Measurements from ENCODE around the gene SLC41A3. TPM values are rescaled to one million over a fixed set of nuclear protein-coding genes. Genes with fewer than 3 reads are reported as not detected.

The SLC41A3 gene
- total RNA-seq, 1 experiment from 2014 or later, result 41.3 TPM

- no peak overlapping the region for H3K4me3 Mint-ChIP-seq (ENCODE audit: unreplicated experiment)
- CTCF ChIA-PET, result no interaction called here
- Histone ChIP-seq H3K27me3 (replicated peaks; ENCODE audit: control insufficient read depth, insufficient read depth, low read length) (no peaks in the 10 kb centered on the region), H3K4me1 (no peaks in the 10 kb centered on the region), H3K9me3 (no peaks in the 10 kb centered on the region), H3K36me3 (ENCODE audit: control insufficient read depth, insufficient read depth, low read length) (no peaks in the 10 kb centered on the region), H3K4me3 (ENCODE audit: low read depth, low read length) (no peak overlapping the region)
- H3K9me3 Mint-ChIP-seq (ENCODE audit: unreplicated experiment), result no peaks in the 10 kb centered on the region
- BruUV-seq (replicated peaks), result no TSS peak
- H3K36me3 Mint-ChIP-seq (ENCODE audit: insufficient read depth, unreplicated experiment), result peaks cover 7% of the 10 kb centered on the region
- no peaks in the 10 kb centered on the region for H3K27me3 Mint-ChIP-seq (ENCODE audit: insufficient read depth, unreplicated experiment)
- H3K27ac Mint-ChIP-seq (ENCODE audit: unreplicated experiment), result no peak overlapping the region
- intact Hi-C loops (cut with micrococcal nuclease; ENCODE audit: unreplicated experiment), result no loop called here
- POLR2A ChIA-PET, result interaction anchor here (0.6 kb wide), 1 partner anchor 83 kb away, joined by 3 read pairs; no protein-coding TSS in a partner anchor
- H3K4me1 Mint-ChIP-seq (ENCODE audit: low read depth, unreplicated experiment), result no peaks in the 10 kb centered on the region
- no peak for DNase-seq
- no peak for TF ChIP-seq CTCF (IDR thresholded peaks at IDR 0.05; ENCODE audit: insufficient read depth in 1 of 2, low read depth in 1 of 2, low read length in 1 of 2, severe bottlenecking in 1 of 2, unreplicated experiment in 1 of 2)
These were observed 70.2 kb downstream of the SLC41A3 start for GRCh38 chr3:126013751-126014156.

DNA sequence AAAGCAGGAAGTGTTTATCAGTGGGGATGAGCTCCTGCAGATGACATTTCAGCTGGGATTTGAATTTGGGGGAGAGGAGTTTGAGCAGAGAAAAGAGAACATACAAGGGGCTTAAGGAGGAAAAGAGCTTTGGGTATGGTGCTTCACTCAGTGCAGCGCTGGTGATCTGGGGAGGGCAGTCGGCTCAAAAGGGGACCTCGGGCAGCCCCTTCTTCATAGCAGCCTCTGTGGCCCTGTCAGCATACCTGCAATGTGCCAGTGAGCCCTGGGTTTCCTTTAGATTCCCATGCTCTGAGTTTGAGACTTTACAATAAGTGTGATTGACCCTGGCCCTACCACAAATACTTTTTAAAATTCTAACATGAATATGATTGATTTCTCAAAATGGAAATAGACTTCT lies 74.7 kb downstream of the SLC41A3 start:
- H3K27me3 Mint-ChIP-seq (ENCODE audit: insufficient read depth, unreplicated experiment), result no peaks in the 10 kb centered on the region
- TF ChIP-seq CTCF (IDR thresholded peaks at IDR 0.05; ENCODE audit: insufficient read depth in 1 of 2, low read depth in 1 of 2, low read length in 1 of 2, severe bottlenecking in 1 of 2, unreplicated experiment in 1 of 2), result no peak
- Histone ChIP-seq H3K27me3 (replicated peaks; ENCODE audit: control insufficient read depth, insufficient read depth, low read length) (no peaks in the 10 kb centered on the region), H3K4me1 (no peaks in the 10 kb centered on the region), H3K9me3 (no peaks in the 10 kb centered on the region), H3K36me3 (ENCODE audit: control insufficient read depth, insufficient read depth, low read length) (no peaks in the 10 kb centered on the region; the same call in 1 of the 2 replicates), H3K4me3 (ENCODE audit: low read depth, low read length) (no peak overlapping the region)
- no peak for DNase-seq
- intact Hi-C loops (cut with micrococcal nuclease; ENCODE audit: unreplicated experiment), result no loop called here
- ChIA-PET CTCF (no interaction called here), POLR2A (no interaction called here)
- peaks cover 6% of the 10 kb centered on the region for H3K4me1 Mint-ChIP-seq (ENCODE audit: low read depth, unreplicated experiment)
- H3K4me3 Mint-ChIP-seq (ENCODE audit: unreplicated experiment), result no peak overlapping the region
- BruUV-seq (replicated peaks), result no TSS peak
- H3K27ac Mint-ChIP-seq (ENCODE audit: unreplicated experiment), result no peak overlapping the region
- no peaks in the 10 kb centered on the region for H3K9me3 Mint-ChIP-seq (ENCODE audit: unreplicated experiment)
- H3K36me3 Mint-ChIP-seq (ENCODE audit: insufficient read depth, unreplicated experiment), result peaks cover 7% of the 10 kb centered on the region

DNA sequence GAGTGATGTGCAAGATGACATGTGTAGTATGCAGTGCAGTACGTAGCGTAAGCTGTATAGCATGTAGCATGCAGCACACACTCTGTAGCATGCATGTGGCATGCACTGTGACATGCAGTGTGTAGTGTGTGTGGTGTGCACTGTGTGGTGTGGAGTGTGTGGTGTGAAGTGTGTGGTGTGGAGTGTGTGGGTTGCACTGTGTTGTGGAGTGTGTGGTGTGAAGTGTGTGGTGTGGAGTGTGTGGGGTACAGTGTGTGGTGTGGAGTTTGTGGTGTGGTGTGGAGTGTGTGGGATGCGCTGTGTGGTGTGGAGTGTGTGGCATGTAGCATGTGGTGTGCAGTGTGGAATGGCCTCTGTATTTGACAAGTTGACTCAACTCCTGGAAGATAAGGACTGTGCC lies 75.7 kb downstream of the SLC41A3 start:
- BruUV-seq (replicated peaks), result no TSS peak
- H3K36me3 Mint-ChIP-seq (ENCODE audit: insufficient read depth, unreplicated experiment), result peaks cover 7% of the 10 kb centered on the region
- TF ChIP-seq CTCF (IDR thresholded peaks at IDR 0.05; ENCODE audit: insufficient read depth in 1 of 2, low read depth in 1 of 2, low read length in 1 of 2, severe bottlenecking in 1 of 2, unreplicated experiment in 1 of 2), result no peak
- Histone ChIP-seq H3K27me3 (replicated peaks; ENCODE audit: control insufficient read depth, insufficient read depth, low read length) (no peaks in the 10 kb centered on the region), H3K9me3 (no peaks in the 10 kb centered on the region), H3K36me3 (ENCODE audit: control insufficient read depth, insufficient read depth, low read length) (no peaks in the 10 kb centered on the region; the same call in 1 of the 2 replicates), H3K4me1 (no peaks in the 10 kb centered on the region), H3K4me3 (ENCODE audit: low read depth, low read length) (no peak overlapping the region)
- H3K27ac Mint-ChIP-seq (ENCODE audit: unreplicated experiment), result no peak overlapping the region
- ChIA-PET CTCF (no interaction called here), POLR2A (no interaction called here)
- H3K9me3 Mint-ChIP-seq (ENCODE audit: unreplicated experiment), result no peaks in the 10 kb centered on the region
- intact Hi-C loops (cut with micrococcal nuclease; ENCODE audit: unreplicated experiment), result no loop called here
- peaks cover 6% of the 10 kb centered on the region for H3K4me1 Mint-ChIP-seq (ENCODE audit: low read depth, unreplicated experiment)
- no peak for DNase-seq
- H3K27me3 Mint-ChIP-seq (ENCODE audit: insufficient read depth, unreplicated experiment), result no peaks in the 10 kb centered on the region
- no peak overlapping the region for H3K4me3 Mint-ChIP-seq (ENCODE audit: unreplicated experiment)
